Heart left ventricle (tissue), 13 donors: ENCODE data around the gene MYH4.

Experiments
- CTCF ChIP-seq, 12 donors: fragments of 200-600 bp; sonication (generic) in 4 of 12; IDR thresholded peaks; one replicate each; pipeline versions ENCODE4 v1.5.0 to v1.8.0; 2018 to 2022; ENCODE audit warnings: antibody characterized with exemption in 12 of 12, mild to moderate bottlenecking in 5 of 12
- POLR2A ChIP-seq, 2 donors: fragments of 450-650 bp; IDR thresholded peaks; one replicate each; pipeline ENCODE4 v1.6.1; 2017; ENCODE audit warnings: antibody characterized with exemption in 2 of 2, mild to moderate bottlenecking in 2 of 2, moderate library complexity in 2 of 2
- donor health status: ischemic (EF 13 %, LVEDD 7.1; RV severe dilation, severe dysfunction).
- donor health status: DM: no; HTN: yes; CAD: no.
- donor health status: DM: no; HTN: no; CAD: no.
- donor health status: ischemic (EF 25% LVEDD 6.9; RV normal size, moderate dysfunction).
- donor health status: ischemic (EF 25% LVEDD 5.7; RV mildly dilated, moderate dysfunction).
- donor health status: ischemic (EF 35%, LVEDD 5.7; RV mildly dilated, moderate dysfunction).
- donor health status: nonischemic (EF 11% LVEDD 7.7; RV severe dilation, severe dysfunction).
- donor health status: DM: yes; HTN: yes; CAD: no.
- donor health status: PGD.
- donor health status: ischemic (EF 29% LVEDD 5.4; RV normal size, mild dysfunction).
- donor health status: nonischemic (EF 23%, LVEDD 6.1; RV moderate dilation, normal function).

GRCh38 chr17:10458701-10459100, 10.7 kb downstream of the MYH4 start:
- TF ChIP-seq POLR2A (IDR thresholded peaks at IDR 0.05) (no peak), CTCF (IDR thresholded peaks at IDR 0.05) (no peak)
